WTC11 (cell line): ENCODE results near the gene CABLES1.

Experiments
- CBFB ChIP-seq: sonication (generic); formaldehyde crosslinking; IDR thresholded peaks from 2 replicates; pipeline ENCODE4 v1.8.1; 2022; ENCODE audit warnings: mild to moderate bottlenecking, low read depth, missing genetic modification reagents
- CTCF ChIP-seq: fragments of 200-600 bp; IDR thresholded peaks from 2 replicates; pipeline ENCODE4 v1.8.0; 2022; ENCODE audit warnings: antibody characterized with exemption
- FOXJ3 ChIP-seq: sonication (generic); formaldehyde crosslinking; IDR thresholded peaks from 2 replicates; pipeline ENCODE4 v1.9.0; 2021; ENCODE audit warnings: missing genetic modification reagents, mild to moderate bottlenecking, borderline replicate concordance
- JUN ChIP-seq: sonication (generic); formaldehyde crosslinking; IDR thresholded peaks from 2 replicates; pipeline ENCODE4 v1.8.0; 2023; ENCODE audit warnings: mild to moderate bottlenecking, missing genetic modification reagents
- NFE2L1 ChIP-seq: sonication (generic); formaldehyde crosslinking; IDR thresholded peaks from 2 replicates; pipeline ENCODE4 v1.8.1; 2023; ENCODE audit warnings: missing genetic modification reagents
- ZNF317 ChIP-seq: sonication (generic); formaldehyde crosslinking; IDR thresholded peaks from 2 replicates; pipeline ENCODE4 v1.8.1; 2023; ENCODE audit warnings: low read depth, mild to moderate bottlenecking, moderate library complexity, missing genetic modification reagents, borderline replicate concordance

- TF ChIP-seq CBFB (CRISPR knock-in tag) (no peak), CTCF (no peak), ZNF317 (CRISPR knock-in tag) (no peak), JUN (CRISPR knock-in tag) (no peak), NFE2L1 (CRISPR knock-in tag) (no peak), FOXJ3 (no peak)
Observed at GRCh38 chr18:23194997-23195957, 60.0 kb downstream of the CABLES1 start.
